CD14-positive monocyte (primary cell): ENCODE results near the gene ATXN1L. TPM values are rescaled to one million over a fixed set of nuclear protein-coding genes. Genes with fewer than 3 reads are reported as not detected.
A peak's percentile ranks its signal among the peaks of the same experiment; 100 is the strongest.

Experiments
- DNase-seq, 3 donors: peaks; one replicate each; pipeline ENCODE4 v3.0.0-alpha.2; 2011 to 2022
- H2AFZ ChIP-seq: 2 replicates; pipeline ENCODE4 v1.6.0; 2012; ENCODE audit warnings: mild to moderate bottlenecking, low read depth, low read length, inconsistent platforms; ENCODE audit not compliant: insufficient read depth, poor library complexity, severe bottlenecking
- H3K27ac ChIP-seq, 2 donors: 1 replicate in 1 of 2; 2 replicates in 1 of 2; pipeline ENCODE4 v1.5.1; 2012 to 2013; ENCODE audit warnings: low read length in 2 of 2, control low read depth in 1 of 2, inconsistent platforms in 1 of 2, low read depth in 1 of 2, mild to moderate bottlenecking in 1 of 2
- H3K27me3 ChIP-seq, 2 donors: one replicate each; pipeline versions ENCODE4 v1.6.0 to v1.6.1; 2011 to 2013; ENCODE audit warnings: low read length in 2 of 2; ENCODE audit not compliant: control insufficient read depth in 2 of 2, insufficient read depth in 2 of 2
- H3K36me3 ChIP-seq, 2 donors: replicated peaks in 1 of 2; 1 replicate in 1 of 2; 2 replicates in 1 of 2; pipeline versions ENCODE4 v1.5.1 to v1.6.1; 2012 to 2013; ENCODE audit warnings: low read length in 2 of 2, control low read depth in 1 of 2, inconsistent platforms in 1 of 2, mild to moderate bottlenecking in 1 of 2; ENCODE audit not compliant: insufficient read depth in 2 of 2, control insufficient read depth in 1 of 2
- H3K4me1 ChIP-seq, 2 donors: 1 replicate in 1 of 2; 2 replicates in 1 of 2; pipeline versions ENCODE4 v1.5.1 to v1.6.1; 2012 to 2013; ENCODE audit warnings: low read length in 2 of 2, control low read depth in 1 of 2, inconsistent platforms in 1 of 2, mild to moderate bottlenecking in 1 of 2, moderate library complexity in 1 of 2; ENCODE audit not compliant: insufficient read depth in 2 of 2, control insufficient read depth in 1 of 2
- H3K4me2 ChIP-seq: replicated peaks from 2 replicates; pipeline ENCODE3; 2012; ENCODE audit warnings: low read length, moderate library complexity, mild to moderate bottlenecking; ENCODE audit not compliant: poor library complexity, severe bottlenecking; ENCODE audit errors: extremely low read depth
- H3K4me3 ChIP-seq, 3 experiments: fragments of 200-600 bp in 1 of 3; sonication (generic) in 1 of 3; replicated peaks in 1 of 3; 1 replicate in 2 of 3; 2 replicates in 1 of 3; pipeline ENCODE4 v1.5.1; 2011 to 2013; ENCODE audit warnings: low read length in 3 of 3, mild to moderate bottlenecking in 3 of 3, control low read depth in 2 of 3, low read depth in 2 of 3, inconsistent platforms in 1 of 3, moderate library complexity in 1 of 3
- H3K79me2 ChIP-seq: 2 replicates; pipeline ENCODE4 v1.6.0; 2012; ENCODE audit warnings: mild to moderate bottlenecking, control low read depth, inconsistent platforms, low read length, moderate library complexity; ENCODE audit not compliant: insufficient read depth
- H3K9ac ChIP-seq: 2 replicates; pipeline ENCODE4 v1.6.0; 2017; ENCODE audit warnings: low read length, mild to moderate bottlenecking; ENCODE audit not compliant: insufficient read depth, poor library complexity, severe bottlenecking
- H3K9me3 ChIP-seq, 2 donors: replicated peaks in 1 of 2; 1 replicate in 1 of 2; 2 replicates in 1 of 2; pipeline versions ENCODE4 v1.5.1 to v1.6.1; 2012 to 2013; ENCODE audit warnings: low read length in 2 of 2, control low read depth in 1 of 2; ENCODE audit not compliant: control insufficient read depth in 1 of 2, insufficient read depth in 1 of 2
- H4K20me1 ChIP-seq: 2 replicates; pipeline ENCODE4 v1.6.0; 2012; ENCODE audit warnings: mild to moderate bottlenecking, low read length, control low read depth, moderate library complexity; ENCODE audit not compliant: insufficient read depth
- H3K27ac Mint-ChIP-seq, 7 donors: one replicate each; pipeline ENCODE4 v1.8.0; 2020; ENCODE audit warnings: mild to moderate bottlenecking in 7 of 7, mixed read lengths in 7 of 7, moderate library complexity in 6 of 7, inconsistent platforms in 2 of 7
- H3K27me3 Mint-ChIP-seq, 3 donors: one replicate each; pipeline ENCODE4 v1.8.0; 2021 to 2022; ENCODE audit warnings: low read depth in 3 of 3, mild to moderate bottlenecking in 3 of 3, mixed read lengths in 3 of 3, moderate library complexity in 3 of 3, inconsistent platforms in 1 of 3
- H3K36me3 Mint-ChIP-seq, 2 donors: one replicate each; pipeline ENCODE4 v1.8.0; 2020; ENCODE audit warnings: mixed read lengths in 2 of 2, inconsistent platforms in 1 of 2, mild to moderate bottlenecking in 1 of 2
- H3K4me1 Mint-ChIP-seq: one replicate; pipeline ENCODE4 v1.8.0; 2020; ENCODE audit warnings: mild to moderate bottlenecking, mixed read lengths
- H3K4me3 Mint-ChIP-seq, 2 donors: one replicate each; pipeline ENCODE4 v1.8.0; 2020; ENCODE audit warnings: mild to moderate bottlenecking in 2 of 2, mixed read lengths in 2 of 2, moderate library complexity in 1 of 2
- H3K9me3 Mint-ChIP-seq, 7 donors: one replicate each; pipeline ENCODE4 v1.8.0; 2020 to 2022; ENCODE audit warnings: mixed read lengths in 7 of 7, mild to moderate bottlenecking in 6 of 7, moderate library complexity in 6 of 7, inconsistent platforms in 2 of 7
- CTCF ChIP-seq: fragments of 200-600 bp; IDR thresholded peaks from one replicate; pipeline ENCODE4 v1.8.0; 2022; ENCODE audit warnings: antibody characterized with exemption, mild to moderate bottlenecking
- WGBS: methylation state at CpG from one replicate; pipeline ENCODE4 v1.1.5; 2013; ENCODE audit warnings: missing lambda C conversion rate; ENCODE audit not compliant: insufficient coverage; 5-methylcytosine and 5-hydroxymethylcytosine counted together
- intact Hi-C, 2 donors: fragments of 100-400 bp; cut with micrococcal nuclease; formaldehyde crosslinking; loops; one replicate each; pipeline versions ENCODE4 v1.15.0 to v1.15.1; 2023
- polyA plus RNA-seq, 3 donors: library from polyadenylated mRNA; depleted of rRNA in 1 of 3; unstranded in 2 of 3; stranded (reverse) in 1 of 3; fragments of 300-500 nt in 2 of 3; fragments of >200 nt in 1 of 3; fragmentation: Illumina TruSeq in 2 of 3; gene quantifications; 1 replicate in 2 of 3; 2 replicates in 1 of 3; pipeline ENCODE4 v1.2.3, GENCODE V29; 2012 to 2021

Gene ATXN1L
- polyA plus RNA-seq, 3 donors, result 6.7 to 27.9 (median 10.0) TPM

GRCh38 chr16:71859762-71860521 is 14.2 kb downstream of the ATXN1L start:
- Mint-ChIP-seq H3K4me1 (peaks cover 4% of the 10 kb centered on the region), H3K4me3 (no peak overlapping the region), H3K27ac (no peak overlapping the region), H3K27me3 (no peaks in the 10 kb centered on the region), H3K9me3 (no peaks in the 10 kb centered on the region), H3K36me3 (peaks cover 52 to 68% of the 10 kb centered on the region in 2 donors)
- intact Hi-C loops, result no loop called here
- H4K20me1 ChIP-seq, result peaks cover 27% of the 10 kb centered on the region
- DNase-seq, result no peak
- H3K79me2 ChIP-seq, result peaks cover 2% of the 10 kb centered on the region
- H3K27ac ChIP-seq, result no peak overlapping the region
- no peak overlapping the region for H3K4me2 ChIP-seq
- H3K4me3 ChIP-seq, result no peak overlapping the region
- peaks cover 51 to 93% of the 10 kb centered on the region in 2 donors for H3K36me3 ChIP-seq
- H3K4me1 ChIP-seq, result no peaks in the 10 kb centered on the region
- no peak overlapping the region for H3K9ac ChIP-seq
- TF ChIP-seq CTCF, result no peak
- no peak overlapping the region for H2AFZ ChIP-seq
- H3K9me3 ChIP-seq, result no peaks in the 10 kb centered on the region
- 97% methylated on average over 29 of the region's 32 CpGs for WGBS
- no peaks in the 10 kb centered on the region for H3K27me3 ChIP-seq

- DNase-seq, result no peak
- H3K27ac ChIP-seq, result no peak overlapping the region
- no peaks in the 10 kb centered on the region for H3K79me2 ChIP-seq
- Mint-ChIP-seq H3K27me3 (peaks cover 0 to 3% (median 0%) of the 10 kb centered on the region in 3 donors), H3K9me3 (no peaks in the 10 kb centered on the region), H3K36me3 (peaks cover 54 to 56% of the 10 kb centered on the region in 2 donors), H3K27ac (peak overlapping the region in 2 of 7 donors; percentile 25 to 66), H3K4me1 (no peaks in the 10 kb centered on the region), H3K4me3 (no peak overlapping the region)
- no peaks in the 10 kb centered on the region for H3K4me1 ChIP-seq
- 97% methylated on average over 4 of the region's 5 CpGs for WGBS
- H4K20me1 ChIP-seq, result no peaks in the 10 kb centered on the region
- H3K36me3 ChIP-seq, result peaks cover 37 to 71% of the 10 kb centered on the region in 2 donors
- H3K4me2 ChIP-seq, result no peak overlapping the region
- TF ChIP-seq CTCF, result no peak
- H3K4me3 ChIP-seq, result no peak overlapping the region
- no peak overlapping the region for H3K9ac ChIP-seq
- H2AFZ ChIP-seq, result no peak overlapping the region
- H3K9me3 ChIP-seq, result no peaks in the 10 kb centered on the region
- intact Hi-C loops, result no loop called here
- no peaks in the 10 kb centered on the region for H3K27me3 ChIP-seq
Measured at GRCh38 chr16:71863995-71864394, 18.2 kb downstream of the ATXN1L start.
